PC-9 (cell line): ENCODE measurements around the gene SELL.
"Not testable (repeated sequence)": the region's sequence is repeated elsewhere in the genome, so short reads cannot be mapped to it uniquely, and the experiment has no call there.

Source experiments
- CTCF ChIP-seq: fragments of 200-600 bp; sonication (generic); conservative IDR thresholded peaks from 2 replicates; pipeline ENCODE4 v1.6.1; 2017; ENCODE audit warnings: mixed run types, antibody characterized with exemption, mild to moderate bottlenecking, moderate library complexity
- EZH2 ChIP-seq: fragments of 200-600 bp; sonication (generic); IDR thresholded peaks from 2 replicates; pipeline ENCODE4 v1.8.0; 2017; ENCODE audit warnings: antibody characterized with exemption, low read depth

DNA sequence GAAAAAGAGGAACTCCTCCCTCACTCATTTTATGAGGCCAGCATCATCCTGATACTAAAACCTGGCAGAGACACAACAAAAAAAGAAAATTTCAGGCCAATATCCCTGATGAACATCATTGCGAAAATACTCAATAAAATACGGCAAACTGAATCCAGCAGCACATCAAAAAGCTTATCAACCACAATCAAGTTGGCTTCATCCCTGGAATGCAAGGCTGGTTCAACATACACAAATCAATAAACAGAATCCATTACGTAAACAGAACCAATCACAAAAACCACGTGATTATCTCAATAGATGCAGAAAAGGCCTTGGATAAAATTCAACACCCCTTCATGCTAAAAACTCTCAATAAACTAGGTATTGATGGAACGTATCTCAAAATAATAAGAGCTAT, 1.7 kb upstream of the SELL start:
- TF ChIP-seq CTCF, EZH2: not testable (repeated sequence)
